H1 (cell line): ENCODE results near the gene KLHDC1. TPM values are rescaled to one million over a fixed set of nuclear protein-coding genes. Genes with fewer than 3 reads are reported as not detected.

Experiments
- BCL11A ChIP-seq, 2 experiments: IDR thresholded peaks; one replicate each; pipeline ENCODE4 v1.6.1; 2011; ENCODE audit warnings: low read depth in 2 of 2, low read length in 2 of 2, mild to moderate bottlenecking in 2 of 2
- MAFK ChIP-seq: IDR thresholded peaks from 2 replicates; pipeline ENCODE4 v1.6.1; 2012; ENCODE audit warnings: low read depth, mild to moderate bottlenecking, improper control_type of control experiment, low read length
- ZNF274 ChIP-seq: IDR thresholded peaks from 2 replicates; pipeline ENCODE4 v1.7.0; 2012; ENCODE audit warnings: low read length, borderline replicate concordance; ENCODE audit errors: extremely low read depth
- polyA plus RNA-seq, 7 experiments: library from polyadenylated mRNA; depleted of rRNA in 3 of 7; stranded (reverse) in 5 of 7; unstranded in 2 of 7; fragments of >200 nt in 5 of 7; fragments of 200-250 nt in 2 of 7; gene quantifications; 1 replicate in 5 of 7; 2 replicates in 1 of 7; 4 replicates in 1 of 7; pipeline versions ENCODE4 v1.2.1 to v1.2.3, GENCODE V29; 2011 to 2013; ENCODE audit warnings: missing spikeins in 2 of 7, mixed read lengths in 2 of 7
- total RNA-seq: library from RNA; stranded (reverse); fragmentation: NEBNext Ultra II Directional; extraction: Animal tissue kit (Norgen Biotek cat#: 25700); gene quantifications from 2 replicates; pipeline ENCODE4 v1.2.1, GENCODE V29; 2021
- TF ChIP-seq, protein P1 (sequence below): IDR thresholded peaks from 2 replicates; pipeline ENCODE4 v1.6.1; 2011; ENCODE audit warnings: low read depth, mild to moderate bottlenecking, low read length; ENCODE audit not compliant: insufficient read depth

The KLHDC1 gene
- total and polyA plus RNA-seq, 2 of the 8 experiments (the other 6 are each of a cell fraction or from before 2014, with no cell fraction given): 0.08 TPM; not detected in 1

DNA sequence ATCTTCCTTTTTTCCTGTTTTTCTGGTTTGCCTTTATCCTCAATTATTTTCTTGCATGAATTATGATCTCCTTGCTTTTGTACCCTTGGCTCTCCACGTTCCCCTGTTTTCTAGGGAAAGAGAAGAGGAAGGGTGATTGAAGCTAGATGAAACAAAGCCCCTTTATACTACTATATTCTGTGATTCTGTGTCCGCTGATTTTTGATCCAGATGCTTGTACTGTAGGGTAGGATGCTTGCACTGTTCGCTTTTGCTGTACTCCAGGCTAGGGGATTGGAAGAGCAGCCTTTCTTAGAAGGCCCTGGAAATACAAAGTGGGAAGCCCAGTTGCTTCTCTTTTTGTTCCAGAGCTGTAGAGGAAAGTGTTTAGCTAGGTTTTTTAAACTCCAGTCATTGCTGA is 40.0 kb downstream of the KLHDC1 start (continued):
- TF ChIP-seq MAFK: no peak
- TF ChIP-seq ZNF274: no peak
- no peak for TF ChIP-seq BCL11A (IDR thresholded peaks at IDR 0.05; ENCODE audit: low read depth in 2 of 2, low read length in 2 of 2)
- TF ChIP-seq, protein P1, sequence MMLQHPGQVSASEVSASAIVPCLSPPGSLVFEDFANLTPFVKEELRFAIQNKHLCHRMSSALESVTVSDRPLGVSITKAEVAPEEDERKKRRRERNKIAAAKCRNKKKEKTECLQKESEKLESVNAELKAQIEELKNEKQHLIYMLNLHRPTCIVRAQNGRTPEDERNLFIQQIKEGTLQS: no peak
